HFFc6 (cell line): ENCODE results near the gene BCAS3. TPM values are rescaled to one million over a fixed set of nuclear protein-coding genes. Genes with fewer than 3 reads are reported as not detected.

Source experiments
- DNase-seq: peaks from one replicate; pipeline ENCODE4 v3.0.0-alpha.2; 2018
- H3K27ac Mint-ChIP-seq: 2 replicates; pipeline ENCODE4 v1.8.0; 2020; ENCODE audit warnings: mild to moderate bottlenecking, mixed read lengths
- H3K27me3 Mint-ChIP-seq: 2 replicates; pipeline ENCODE4 v1.8.0; 2021; ENCODE audit warnings: mild to moderate bottlenecking, moderate library complexity, mixed read lengths; ENCODE audit not compliant: insufficient read depth
- H3K36me3 Mint-ChIP-seq: 2 replicates; pipeline ENCODE4 v1.8.0; 2021; ENCODE audit warnings: low read depth, mixed read lengths
- H3K4me1 Mint-ChIP-seq: 2 replicates; pipeline ENCODE4 v1.8.0; 2020; ENCODE audit warnings: low read depth, mixed read lengths
- H3K4me3 Mint-ChIP-seq: 2 replicates; pipeline ENCODE4 v1.8.0; 2020; ENCODE audit warnings: mild to moderate bottlenecking, moderate library complexity, mixed read lengths
- H3K9me3 Mint-ChIP-seq: 2 replicates; pipeline ENCODE4 v1.8.0; 2020; ENCODE audit warnings: mild to moderate bottlenecking, mixed read lengths
- total RNA-seq, 6 experiments: library from RNA; stranded (reverse); fragmentation: NEBNext Ultra II Directional; extraction: Animal tissue kit (Norgen Biotek cat#: 25700); gene quantifications; 2 replicates in 1 of 6; 3 replicates in 5 of 6; pipeline ENCODE4 v1.2.3, GENCODE V29; 2021
- TF ChIP-seq, protein P1 (sequence below): fragments of 200-600 bp; sonication (generic); IDR thresholded peaks from 2 replicates; pipeline ENCODE4 v1.5.0; 2021; ENCODE audit warnings: antibody characterized with exemption, mild to moderate bottlenecking

The BCAS3 gene
- total RNA-seq, 6 experiments from 2014 or later = 9.8 to 13.8 (median 12.0) TPM

DNA sequence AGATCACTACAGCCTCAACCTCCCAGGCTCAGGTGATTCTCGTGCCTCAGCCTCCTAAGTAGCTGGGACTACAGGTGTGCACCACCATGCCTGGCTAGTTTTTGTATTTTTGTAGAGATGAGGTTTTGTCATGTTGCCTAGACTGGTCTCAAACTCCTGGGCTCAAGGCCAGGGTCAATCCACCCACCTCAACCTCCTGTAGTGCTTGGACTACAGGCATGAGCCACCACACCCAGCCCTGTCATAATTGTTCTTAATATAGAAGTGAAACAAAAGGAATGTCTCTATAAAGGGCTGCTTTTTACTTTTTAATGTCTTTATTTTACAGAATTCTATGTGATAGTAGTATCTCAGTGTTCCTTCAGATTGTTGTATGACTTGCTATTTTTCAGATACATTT is 376.8 kb downstream of the BCAS3 start:
- DNase-seq = no peak
- H3K36me3 Mint-ChIP-seq = no peaks in the 10 kb centered on the region

DNA sequence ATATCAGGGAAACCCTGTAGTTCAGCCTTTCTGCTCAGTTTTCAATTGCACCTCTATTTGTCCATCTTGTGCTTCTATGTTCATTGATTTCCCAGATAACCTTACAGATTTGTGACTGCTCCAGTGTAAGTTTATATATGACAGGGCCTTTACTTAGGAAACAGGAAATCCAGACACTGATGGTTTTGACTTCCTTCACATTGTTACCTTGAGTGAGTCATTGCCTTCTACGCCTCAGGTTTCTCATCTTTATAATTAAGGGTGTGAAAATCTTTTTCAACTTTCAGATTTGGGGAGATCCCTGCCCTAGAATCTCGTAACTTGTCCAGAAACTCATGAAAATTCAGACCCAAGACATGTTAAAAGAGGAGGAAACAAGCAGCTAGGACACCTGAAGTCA is 379.6 kb downstream of the BCAS3 start:
- TF ChIP-seq, protein P1, sequence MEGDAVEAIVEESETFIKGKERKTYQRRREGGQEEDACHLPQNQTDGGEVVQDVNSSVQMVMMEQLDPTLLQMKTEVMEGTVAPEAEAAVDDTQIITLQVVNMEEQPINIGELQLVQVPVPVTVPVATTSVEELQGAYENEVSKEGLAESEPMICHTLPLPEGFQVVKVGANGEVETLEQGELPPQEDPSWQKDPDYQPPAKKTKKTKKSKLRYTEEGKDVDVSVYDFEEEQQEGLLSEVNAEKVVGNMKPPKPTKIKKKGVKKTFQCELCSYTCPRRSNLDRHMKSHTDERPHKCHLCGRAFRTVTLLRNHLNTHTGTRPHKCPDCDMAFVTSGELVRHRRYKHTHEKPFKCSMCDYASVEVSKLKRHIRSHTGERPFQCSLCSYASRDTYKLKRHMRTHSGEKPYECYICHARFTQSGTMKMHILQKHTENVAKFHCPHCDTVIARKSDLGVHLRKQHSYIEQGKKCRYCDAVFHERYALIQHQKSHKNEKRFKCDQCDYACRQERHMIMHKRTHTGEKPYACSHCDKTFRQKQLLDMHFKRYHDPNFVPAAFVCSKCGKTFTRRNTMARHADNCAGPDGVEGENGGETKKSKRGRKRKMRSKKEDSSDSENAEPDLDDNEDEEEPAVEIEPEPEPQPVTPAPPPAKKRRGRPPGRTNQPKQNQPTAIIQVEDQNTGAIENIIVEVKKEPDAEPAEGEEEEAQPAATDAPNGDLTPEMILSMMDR = no peak
- H3K27ac Mint-ChIP-seq = no peak overlapping the region
- H3K4me3 Mint-ChIP-seq = no peak overlapping the region
- no peaks in the 10 kb centered on the region for H3K27me3 Mint-ChIP-seq
- no peak for DNase-seq
- no peaks in the 10 kb centered on the region for H3K9me3 Mint-ChIP-seq
- no peaks in the 10 kb centered on the region for H3K4me1 Mint-ChIP-seq
- no peaks in the 10 kb centered on the region for H3K36me3 Mint-ChIP-seq

More for the DNA sequence above, 376.8 kb downstream of the BCAS3 start:
- H3K4me1 Mint-ChIP-seq = no peaks in the 10 kb centered on the region
- no peak overlapping the region for H3K27ac Mint-ChIP-seq
- H3K4me3 Mint-ChIP-seq = no peak overlapping the region
- TF ChIP-seq, protein P1 = no peak
- no peaks in the 10 kb centered on the region for H3K27me3 Mint-ChIP-seq
- no peaks in the 10 kb centered on the region for H3K9me3 Mint-ChIP-seq

DNA sequence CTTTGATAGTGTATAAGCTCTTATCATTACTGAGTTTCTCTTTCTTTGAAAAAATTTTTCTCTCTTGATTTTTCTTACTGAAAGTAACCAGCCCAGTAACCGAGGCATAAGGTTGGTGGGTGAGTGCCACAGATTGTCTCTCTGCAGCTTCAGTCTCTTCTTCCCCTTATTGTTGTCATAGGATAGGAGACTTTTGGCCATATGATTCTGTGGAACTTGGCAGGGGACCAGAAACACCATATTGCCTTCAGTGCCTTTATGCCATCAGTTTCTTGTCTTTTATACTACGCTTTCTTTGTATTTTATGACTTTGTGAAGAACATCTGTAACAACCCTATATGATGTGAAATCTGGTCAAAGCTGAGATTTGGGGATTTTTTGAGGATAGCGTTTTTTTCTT is 380.4 kb downstream of the BCAS3 start:
- no peaks in the 10 kb centered on the region for H3K36me3 Mint-ChIP-seq
- no peak for DNase-seq
- H3K9me3 Mint-ChIP-seq = no peaks in the 10 kb centered on the region
- H3K27me3 Mint-ChIP-seq = no peaks in the 10 kb centered on the region; the same call in 1 of the 2 replicates
- TF ChIP-seq, protein P1 = no peak
- no peak overlapping the region for H3K27ac Mint-ChIP-seq
- no peaks in the 10 kb centered on the region for H3K4me1 Mint-ChIP-seq
- H3K4me3 Mint-ChIP-seq = no peak overlapping the region

DNA sequence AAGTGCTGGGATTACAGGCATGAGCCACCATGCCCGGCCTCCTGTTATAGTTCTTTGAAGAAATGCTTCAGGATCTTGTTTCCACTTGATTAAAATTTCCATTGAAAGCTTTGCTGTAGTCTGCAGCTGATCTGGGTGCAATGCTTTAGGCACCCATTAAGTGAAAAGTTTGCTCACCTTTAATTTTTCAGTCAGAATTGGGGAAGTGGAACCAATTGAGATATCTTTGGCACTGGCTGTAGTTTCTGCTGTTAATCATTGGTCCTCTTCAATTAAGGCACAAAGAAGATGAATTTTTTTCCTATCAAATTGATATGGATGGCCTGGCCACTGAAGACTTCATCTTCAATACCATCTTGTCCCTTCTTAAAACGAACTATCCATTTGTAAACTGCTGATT is 385.9 kb downstream of the BCAS3 start:
- Mint-ChIP-seq H3K4me1 (peaks cover 22% of the 10 kb centered on the region), H3K4me3 (no peak overlapping the region), H3K36me3 (no peaks in the 10 kb centered on the region), H3K27ac (no peak overlapping the region), H3K9me3 (no peaks in the 10 kb centered on the region), H3K27me3 (no peaks in the 10 kb centered on the region; the same call in 1 of the 2 replicates)
- TF ChIP-seq, protein P1 = no peak
- no peak for DNase-seq

DNA sequence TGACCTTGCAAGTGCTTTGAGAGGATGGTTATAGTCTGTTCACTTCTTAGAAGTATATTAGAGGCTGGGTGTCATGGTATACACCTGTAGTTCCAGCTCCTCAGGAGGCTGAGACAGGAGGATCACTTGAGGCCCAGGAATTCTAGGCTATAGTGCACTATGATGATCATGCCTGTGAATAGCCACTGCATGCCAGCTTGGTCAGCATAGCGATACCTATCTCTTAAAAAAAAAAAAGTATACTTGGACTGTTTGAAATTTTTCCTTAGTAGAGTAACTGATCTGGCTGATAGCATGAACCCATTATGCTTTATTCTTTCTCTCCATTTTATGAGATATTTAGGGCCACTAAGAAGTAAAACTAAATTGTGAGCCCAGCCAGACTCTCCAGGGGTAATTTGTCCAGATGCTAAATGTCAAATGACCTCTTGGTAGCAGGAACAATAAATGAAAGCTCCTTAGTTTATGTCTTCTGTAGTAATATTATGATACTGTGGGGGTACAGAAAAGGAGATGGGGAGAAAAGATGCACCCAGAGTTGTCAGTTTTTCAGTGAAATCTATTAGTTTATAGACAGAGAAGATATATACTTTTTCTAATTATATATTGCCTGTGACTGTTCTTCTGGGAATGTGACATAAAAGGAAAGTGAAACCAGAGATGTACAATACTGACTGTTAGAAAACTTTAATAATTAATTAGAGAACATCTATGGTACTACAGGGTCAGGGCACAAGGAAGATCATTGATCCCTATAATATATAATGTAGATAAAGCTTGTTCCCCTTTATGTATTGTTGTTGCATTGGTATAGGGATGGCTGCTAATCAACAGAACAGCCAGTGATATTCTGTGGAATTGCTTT is 386.7 kb downstream of the BCAS3 start:
- H3K27me3 Mint-ChIP-seq = no peaks in the 10 kb centered on the region; the same call in 1 of the 2 replicates
- H3K4me3 Mint-ChIP-seq = peak overlapping the region; percentile 60
- H3K4me1 Mint-ChIP-seq = peaks cover 22% of the 10 kb centered on the region
- TF ChIP-seq, protein P1 = no peak
- H3K27ac Mint-ChIP-seq = no peak overlapping the region
- no peaks in the 10 kb centered on the region for H3K9me3 Mint-ChIP-seq
- no peaks in the 10 kb centered on the region; the same call in 1 of the 2 replicates for H3K36me3 Mint-ChIP-seq
- DNase-seq = no peak
